ENCODE data around the gene ZNF836. TPM values are rescaled to one million over a fixed set of nuclear protein-coding genes. Genes with fewer than 3 reads are reported as not detected.

Gene ZNF836
- total and polyA plus RNA-seq, 2 of the 13 experiments (the other 11 are each of a cell fraction or from before 2014, with no cell fraction given) = 1.6 to 5.3 TPM

GRCh38 chr19:52139252-52140031, 32.0 kb downstream of the ZNF836 start, which contains the start of gene ZNF616 (continued):
- TF ChIP-seq ZNF367 (CRISPR knock-in tag; IDR thresholded peaks at IDR 0.05; ENCODE audit: borderline replicate concordance) (no peak), ZNF431 (CRISPR knock-in tag; IDR thresholded peaks at IDR 0.05; ENCODE audit: borderline replicate concordance, low read depth) (no peak), BRCA1 (CRISPR knock-in tag; IDR thresholded peaks at IDR 0.05) (no peak), TOE1 (CRISPR knock-in tag; IDR thresholded peaks at IDR 0.05) (no peak), KLF9 (CRISPR knock-in tag; IDR thresholded peaks at IDR 0.05; ENCODE audit: low read depth) (no peak), HIVEP1 (CRISPR knock-in tag; IDR thresholded peaks at IDR 0.05) (no peak; the same call in 1 of the 2 replicates), GTF2F1 (IDR thresholded peaks at IDR 0.05; ENCODE audit: low read length) (no peak), ZFYVE20 (CRISPR knock-in tag; IDR thresholded peaks at IDR 0.05; ENCODE audit: borderline replicate concordance, low read depth) (no peak), SCMH1 (CRISPR knock-in tag; IDR thresholded peaks at IDR 0.05; ENCODE audit: borderline replicate concordance) (no peak), RBM39 (IDR thresholded peaks at IDR 0.05; ENCODE audit: low read depth, low read length, poor library complexity, severe bottlenecking) (no peak), KLF12 (CRISPR knock-in tag; IDR thresholded peaks at IDR 0.05; ENCODE audit: borderline replicate concordance) (no peak), ZNF766 (CRISPR knock-in tag; IDR thresholded peaks at IDR 0.05; ENCODE audit: borderline replicate concordance) (no peak), ZNF589 (CRISPR knock-in tag; conservative IDR thresholded peaks at IDR 0.05) (no peak), SATB2 (CRISPR knock-in tag; IDR thresholded peaks at IDR 0.05) (no peak), PLSCR1 (CRISPR knock-in tag; IDR thresholded peaks at IDR 0.05; ENCODE audit: borderline replicate concordance) (no peak), EP300 (IDR thresholded peaks at IDR 0.05; ENCODE audit: low read depth in 2 of 2, low read length in 2 of 2) (0 out of 4 replicates have a peak, but pooled peaks of 1 of the 2 experiments have one; percentile 7), EP300 (CRISPR knock-in tag; IDR thresholded peaks at IDR 0.05; ENCODE audit: borderline replicate concordance) (no peak), SAP130 (CRISPR knock-in tag; IDR thresholded peaks at IDR 0.05; ENCODE audit: low read depth) (peak; percentile 71), ZNF326 (CRISPR knock-in tag; IDR thresholded peaks at IDR 0.05; ENCODE audit: borderline replicate concordance) (no peak), ZNF205 (CRISPR knock-in tag; IDR thresholded peaks at IDR 0.05) (0 out of 2 replicates have a peak, but pooled peaks have one; percentile 26), CHD2 (IDR thresholded peaks at IDR 0.05; ENCODE audit: low read depth, low read length) (no peak), TCF7L2 (IDR thresholded peaks at IDR 0.05; ENCODE audit: low read depth, low read length) (no peak), GATAD1 (CRISPR knock-in tag; IDR thresholded peaks at IDR 0.05) (peak; percentile 81), ELF3 (CRISPR knock-in tag; IDR thresholded peaks at IDR 0.05) (peak; percentile 70), NR2F1 (CRISPR knock-in tag; IDR thresholded peaks at IDR 0.05) (no peak), SSRP1 (CRISPR knock-in tag; IDR thresholded peaks at IDR 0.05) (no peak), NR2F6 (IDR thresholded peaks at IDR 0.05) (no peak), NR2F6 (CRISPR knock-in tag; IDR thresholded peaks at IDR 0.05) (no peak), GRHL1 (CRISPR knock-in tag; conservative IDR thresholded peaks at IDR 0.05) (no peak), DNMT3B (CRISPR knock-in tag; conservative IDR thresholded peaks at IDR 0.05) (no peak), ZNF547 (CRISPR knock-in tag; IDR thresholded peaks at IDR 0.05) (no peak; the same call in 1 of the 2 replicates), HOXD1 (CRISPR knock-in tag; IDR thresholded peaks at IDR 0.05) (no peak)

Measured in HepG2 (cell line).